ENCODE data around the gene CWC27.

CWC27 gene

GRCh38 chr5:64952951-64953673, 184.4 kb downstream of the CWC27 start:
- no peak overlapping the region for H3K9ac ChIP-seq (ENCODE audit: low read depth, low read length, poor library complexity, severe bottlenecking)
- H3F3A ChIP-seq (ENCODE audit: low read depth): no peaks in the 10 kb centered on the region
- H3K4me2 ChIP-seq (ENCODE audit: low read depth, low read length, poor library complexity, severe bottlenecking): no peak overlapping the region
- no peaks in the 10 kb centered on the region for H3K36me3 ChIP-seq (ENCODE audit: insufficient read depth, low read length)
- H3K4me3 ChIP-seq (ENCODE audit: low read length, poor library complexity, severe bottlenecking): no peak overlapping the region
- TF ChIP-seq EZH2phosphoT487 (IDR thresholded peaks at IDR 0.05; ENCODE audit: borderline replicate concordance) (no peak), CTCF (conservative IDR thresholded peaks at IDR 0.05; ENCODE audit: low read length) (no peak)
- H3K79me2 ChIP-seq (ENCODE audit: insufficient read depth, low read length): no peaks in the 10 kb centered on the region
- no peaks in the 10 kb centered on the region for H4K20me1 ChIP-seq (ENCODE audit: insufficient read depth, low read length, poor library complexity, severe bottlenecking)
- no peaks in the 10 kb centered on the region for H3K27me3 ChIP-seq (ENCODE audit: insufficient read depth, low read length, poor library complexity, severe bottlenecking)
- H3K9me2 ChIP-seq (replicated peaks; ENCODE audit: low read depth, low read length): no peaks in the 10 kb centered on the region
- no peaks in the 10 kb centered on the region for H3K9me3 ChIP-seq (ENCODE audit: insufficient read depth, low read depth, low read length)
- H2AFZ ChIP-seq (ENCODE audit: low read length): no peak overlapping the region
- peaks cover 15% of the 10 kb centered on the region for H3K4me1 ChIP-seq (ENCODE audit: insufficient read depth, low read length, poor library complexity, severe bottlenecking)

- Histone ChIP-seq H3K4me3 (ENCODE audit: low read length, poor library complexity, severe bottlenecking) (no peak overlapping the region), H3F3A (ENCODE audit: low read depth) (no peaks in the 10 kb centered on the region), H3K4me2 (ENCODE audit: low read depth, low read length, poor library complexity, severe bottlenecking) (no peak overlapping the region), H3K27me3 (ENCODE audit: insufficient read depth, low read length, poor library complexity, severe bottlenecking) (no peaks in the 10 kb centered on the region), H3K9ac (ENCODE audit: low read depth, low read length, poor library complexity, severe bottlenecking) (no peak overlapping the region), H3K9me3 (ENCODE audit: insufficient read depth, low read depth, low read length) (no peaks in the 10 kb centered on the region), H4K20me1 (ENCODE audit: insufficient read depth, low read length, poor library complexity, severe bottlenecking) (no peaks in the 10 kb centered on the region), H3K9me2 (replicated peaks; ENCODE audit: low read depth, low read length) (no peaks in the 10 kb centered on the region), H3K36me3 (ENCODE audit: insufficient read depth, low read length) (no peaks in the 10 kb centered on the region), H3K79me2 (ENCODE audit: insufficient read depth, low read length) (no peaks in the 10 kb centered on the region), H2AFZ (ENCODE audit: low read length) (no peak overlapping the region), H3K4me1 (ENCODE audit: insufficient read depth, low read length, poor library complexity, severe bottlenecking) (peaks cover 3% of the 10 kb centered on the region)
- no peak for TF ChIP-seq EZH2phosphoT487 (IDR thresholded peaks at IDR 0.05; ENCODE audit: borderline replicate concordance)
- TF ChIP-seq CTCF (conservative IDR thresholded peaks at IDR 0.05; ENCODE audit: low read length): no peak
These were observed 185.8 kb downstream of the CWC27 start for GRCh38 chr5:64954518-64954917.

GRCh38 chr5:64958757-64959391, 190.1 kb downstream of the CWC27 start:
- Histone ChIP-seq H3K27me3 (ENCODE audit: insufficient read depth, low read length, poor library complexity, severe bottlenecking) (no peaks in the 10 kb centered on the region), H3K9me2 (replicated peaks; ENCODE audit: low read depth, low read length) (no peaks in the 10 kb centered on the region), H3K4me3 (ENCODE audit: low read length, poor library complexity, severe bottlenecking) (no peak overlapping the region), H3K36me3 (ENCODE audit: insufficient read depth, low read length) (no peaks in the 10 kb centered on the region), H3K9ac (ENCODE audit: low read depth, low read length, poor library complexity, severe bottlenecking) (no peak overlapping the region), H3K4me1 (ENCODE audit: insufficient read depth, low read length, poor library complexity, severe bottlenecking) (no peaks in the 10 kb centered on the region), H3K4me2 (ENCODE audit: low read depth, low read length, poor library complexity, severe bottlenecking) (no peak overlapping the region), H3F3A (ENCODE audit: low read depth) (no peaks in the 10 kb centered on the region), H3K9me3 (ENCODE audit: insufficient read depth, low read depth, low read length) (peaks cover 6% of the 10 kb centered on the region; the same call in 1 of the 2 replicates), H2AFZ (ENCODE audit: low read length) (no peak overlapping the region), H4K20me1 (ENCODE audit: insufficient read depth, low read length, poor library complexity, severe bottlenecking) (no peaks in the 10 kb centered on the region), H3K79me2 (ENCODE audit: insufficient read depth, low read length) (no peaks in the 10 kb centered on the region)
- TF ChIP-seq EZH2phosphoT487 (IDR thresholded peaks at IDR 0.05; ENCODE audit: borderline replicate concordance) (no peak), CTCF (conservative IDR thresholded peaks at IDR 0.05; ENCODE audit: low read length) (peak; percentile 82)
